Myocyte (in vitro differentiated cells): ENCODE results near the gene MYO9B. TPM values are rescaled to one million over a fixed set of nuclear protein-coding genes. Genes with fewer than 3 reads are reported as not detected.
A peak's percentile ranks its signal among the peaks of the same experiment; 100 is the strongest.

Experiments
- DNase-seq: peaks from one replicate; pipeline ENCODE4 v3.0.0-alpha.2; 2012; ENCODE audit warnings: low read depth
- total RNA-seq: library from RNA; depleted of rRNA; stranded (reverse); fragments of >200 nt; gene quantifications from 2 replicates; pipeline ENCODE4 v1.2.3, GENCODE V29; 2014

MYO9B gene
- total RNA-seq, 1 donor from 2014 or later = 35.8 TPM

GRCh38 chr19:17206736-17207581 lies 131.4 kb downstream of the MYO9B start:
- DNase-seq = no peak

- no peak for DNase-seq
Measured at GRCh38 chr19:17209126-17210036, 133.8 kb downstream of the MYO9B start.

- DNase-seq = no peak
Measured at GRCh38 chr19:17210296-17210695, 134.7 kb downstream of the MYO9B start.

GRCh38 chr19:17211547-17212446 lies 136.2 kb downstream of the MYO9B start:
- DNase-seq = no peak

- DNase-seq = no peak
Measured at GRCh38 chr19:17213334-17213733, 137.8 kb downstream of the MYO9B start.

GRCh38 chr19:17214508-17215126 lies 139.0 kb downstream of the MYO9B start:
- no peak for DNase-seq

- DNase-seq = peak; percentile 92
Measured at GRCh38 chr19:17215127-17215971, 139.8 kb downstream of the MYO9B start, which contains the start of gene USE1. Gene USE1, plus strand, starts transcription at chr19:17215357. Its CDS starts 49 bp downstream, at chr19:17215406.

GRCh38 chr19:17216058-17216670 lies 140.6 kb downstream of the MYO9B start:
- no peak for DNase-seq

GRCh38 chr19:17219286-17219685 lies 143.7 kb downstream of the MYO9B start:
- no peak for DNase-seq

- DNase-seq = peak; percentile 41
Measured at GRCh38 chr19:17220207-17220758, 144.7 kb downstream of the MYO9B start.

- no peak for DNase-seq
Measured at GRCh38 chr19:17225053-17225452, 149.5 kb downstream of the MYO9B start.

GRCh38 chr19:17226002-17226933 lies 150.7 kb downstream of the MYO9B start, which contains the start of gene OCEL1:
Gene OCEL1, plus strand, starts transcription at chr19:17226226. Its CDS starts 22 bp downstream, at chr19:17226248.
- DNase-seq = peak; percentile 98

GRCh38 chr19:17227798-17228367 lies 152.3 kb downstream of the MYO9B start:
- no peak for DNase-seq

- DNase-seq = no peak
Measured at GRCh38 chr19:17229890-17230289, 154.3 kb downstream of the MYO9B start.

- DNase-seq = no peak
Measured at GRCh38 chr19:17232258-17232657, 156.7 kb downstream of the MYO9B start.

GRCh38 chr19:17234911-17235299 lies 159.3 kb downstream of the MYO9B start:
- DNase-seq = no peak
